IPS-NIHi11 (cell line): Measurements from ENCODE around the gene ZNF771.

Experiments used
- DNase-seq: peaks from one replicate; pipeline ENCODE4 v3.0.0; 2012; ENCODE audit warnings: mixed read lengths, low spot score

Gene ZNF771

GRCh38 chr16:30464078-30464477 lies 56.7 kb downstream of the ZNF771 start:
- DNase-seq = no peak
